Activated naive CD4-positive, alpha-beta T cell treated with anti-CD3 and anti-CD28 coated beads, Interleukin-2, amount 10 ng/mL, durations not matched to agents 7 days and 5 days (primary cell): ENCODE data around the gene RABGAP1.

Experiments used
- CTCF ChIA-PET: fragments of 350-600 bp; sonication (Branson Sonifier 250); formaldehyde crosslinking; loops from one replicate; lab custom pipeline; 2021; ENCODE audit warnings: antibody characterized with exemption; lab: Charles Lee
- DNase-seq: peaks from one replicate; pipeline ENCODE4 v3.0.0-alpha.2; 2020
- H3K27ac Mint-ChIP-seq: one replicate; pipeline ENCODE4 v1.8.0; 2021; ENCODE audit warnings: mild to moderate bottlenecking, moderate library complexity, mixed read lengths
- H3K27me3 Mint-ChIP-seq: one replicate; pipeline ENCODE4 v1.8.0; 2021; ENCODE audit warnings: mild to moderate bottlenecking, mixed read lengths
- H3K36me3 Mint-ChIP-seq: one replicate; pipeline ENCODE4 v1.8.0; 2021; ENCODE audit warnings: mixed read lengths
- H3K4me1 Mint-ChIP-seq: one replicate; pipeline ENCODE4 v1.8.0; 2021; ENCODE audit warnings: mixed read lengths
- H3K4me3 Mint-ChIP-seq: one replicate; pipeline ENCODE4 v1.8.0; 2021; ENCODE audit warnings: mild to moderate bottlenecking, moderate library complexity, mixed read lengths
- H3K9me3 Mint-ChIP-seq: one replicate; pipeline ENCODE4 v1.8.0; 2021; ENCODE audit warnings: mixed read lengths

RABGAP1 gene

DNA sequence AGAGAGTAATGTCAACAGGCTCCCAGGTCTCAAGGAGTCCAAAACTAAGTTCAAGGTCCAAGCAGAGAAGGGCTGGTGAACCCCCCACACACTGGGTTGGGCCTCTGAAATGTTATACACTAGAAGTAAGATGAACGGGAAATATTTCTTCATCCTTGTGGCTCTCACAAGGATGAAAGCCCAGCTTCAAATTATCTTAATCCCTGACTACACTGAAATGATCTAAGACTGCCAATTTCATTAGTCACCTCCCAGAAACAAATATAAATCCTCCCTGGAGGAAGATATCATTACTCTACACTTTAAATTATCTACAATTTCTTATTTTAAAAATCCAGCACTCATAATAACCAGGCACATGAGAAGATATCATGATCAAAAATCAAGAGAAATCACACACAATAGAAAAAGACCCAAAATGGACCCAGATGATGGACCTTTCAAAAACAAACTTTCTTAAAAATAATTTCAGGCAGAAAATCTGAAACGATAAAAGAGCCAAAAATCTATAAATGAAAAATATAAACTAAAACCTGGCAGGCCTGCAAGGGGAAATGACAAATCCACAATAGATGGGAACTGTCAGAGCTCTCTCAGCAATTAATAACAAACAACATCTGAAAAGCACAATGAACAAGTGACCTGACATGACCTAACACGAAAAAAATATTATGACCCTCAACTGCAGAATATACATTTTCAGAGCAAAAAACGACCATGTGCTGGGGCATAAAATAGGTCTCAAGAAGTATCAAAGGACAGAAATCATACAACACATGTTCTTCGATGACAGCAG, 210.1 kb downstream of the RABGAP1 start:
- CTCF ChIA-PET: no interaction called here
- Mint-ChIP-seq H3K4me1 (no peaks in the 10 kb centered on the region), H3K4me3 (no peak overlapping the region), H3K9me3 (no peaks in the 10 kb centered on the region), H3K27me3 (no peaks in the 10 kb centered on the region), H3K27ac (no peak overlapping the region), H3K36me3 (peaks cover 4% of the 10 kb centered on the region)
- DNase-seq: no peak
